GM18858 (cell line): Measurements from ENCODE around the gene SHBG.
A peak's percentile ranks its signal among the peaks of the same experiment; 100 is the strongest.
"Not testable (repeated sequence)": the region's sequence is repeated elsewhere in the genome, so short reads cannot be mapped to it uniquely, and the experiment has no call there.

ENCODE experiments used
- ATAC-seq: cut with Tn5 transposase; IDR thresholded peaks from one replicate; pipeline ENCODE4 v1.9.1; 2021; ENCODE audit not compliant: unreplicated experiment

Gene SHBG, protein sequence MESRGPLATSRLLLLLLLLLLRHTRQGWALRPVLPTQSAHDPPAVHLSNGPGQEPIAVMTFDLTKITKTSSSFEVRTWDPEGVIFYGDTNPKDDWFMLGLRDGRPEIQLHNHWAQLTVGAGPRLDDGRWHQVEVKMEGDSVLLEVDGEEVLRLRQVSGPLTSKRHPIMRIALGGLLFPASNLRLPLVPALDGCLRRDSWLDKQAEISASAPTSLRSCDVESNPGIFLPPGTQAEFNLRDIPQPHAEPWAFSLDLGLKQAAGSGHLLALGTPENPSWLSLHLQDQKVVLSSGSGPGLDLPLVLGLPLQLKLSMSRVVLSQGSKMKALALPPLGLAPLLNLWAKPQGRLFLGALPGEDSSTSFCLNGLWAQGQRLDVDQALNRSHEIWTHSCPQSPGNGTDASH

GRCh38 chr17:7629939-7630571, at the start of gene SHBG:
Gene SHBG (plus strand): TSS chr17:7630135. CDS start chr17:7630173, 38 bp downstream.
- no peak for ATAC-seq

DNA sequence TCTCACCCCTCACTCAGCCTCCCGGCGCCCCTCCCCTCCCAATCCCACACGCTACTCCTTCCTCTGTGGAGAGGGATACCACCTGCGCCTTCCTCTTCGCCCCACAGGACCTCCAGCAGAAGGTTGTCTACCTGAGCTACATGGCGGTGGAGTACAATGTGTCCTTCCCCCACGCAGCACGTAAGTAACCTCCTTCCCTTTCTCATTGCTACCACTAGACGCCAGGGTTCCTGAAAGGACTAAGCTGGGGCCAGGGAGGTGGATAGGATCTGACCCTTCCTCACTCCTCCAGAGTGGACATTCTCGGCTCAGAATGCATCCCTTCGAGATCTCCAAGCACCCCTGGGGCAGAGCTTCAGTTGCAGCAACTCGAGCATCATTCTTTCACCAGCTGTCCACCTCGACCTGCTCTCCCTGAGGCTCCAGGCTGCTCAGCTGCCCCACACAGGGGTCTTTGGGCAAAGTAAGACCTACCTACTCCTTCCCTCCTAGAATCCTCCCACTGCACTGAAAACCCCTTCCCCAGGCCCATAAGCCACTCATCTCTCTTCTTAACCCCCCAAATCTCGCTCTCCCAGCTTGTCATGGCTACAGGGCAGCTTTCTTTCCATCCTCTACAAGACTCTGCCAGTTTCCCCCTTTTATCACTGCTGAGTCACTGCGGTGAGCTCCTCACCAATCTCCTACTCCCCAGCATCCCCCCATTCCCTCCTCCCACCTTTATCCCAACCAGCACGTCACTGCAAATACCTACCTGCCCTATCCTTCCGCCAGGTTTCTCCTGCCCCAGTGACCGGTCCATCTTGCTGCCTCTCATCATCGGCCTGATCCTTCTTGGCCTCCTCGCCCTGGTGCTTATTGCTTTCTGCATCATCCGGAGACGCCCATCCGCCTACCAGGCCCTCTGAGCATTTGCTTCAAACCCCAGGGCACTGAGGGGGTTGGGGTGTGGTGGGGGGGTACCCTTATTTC, 49.0 kb upstream of the SHBG start:
- no peak for ATAC-seq

DNA sequence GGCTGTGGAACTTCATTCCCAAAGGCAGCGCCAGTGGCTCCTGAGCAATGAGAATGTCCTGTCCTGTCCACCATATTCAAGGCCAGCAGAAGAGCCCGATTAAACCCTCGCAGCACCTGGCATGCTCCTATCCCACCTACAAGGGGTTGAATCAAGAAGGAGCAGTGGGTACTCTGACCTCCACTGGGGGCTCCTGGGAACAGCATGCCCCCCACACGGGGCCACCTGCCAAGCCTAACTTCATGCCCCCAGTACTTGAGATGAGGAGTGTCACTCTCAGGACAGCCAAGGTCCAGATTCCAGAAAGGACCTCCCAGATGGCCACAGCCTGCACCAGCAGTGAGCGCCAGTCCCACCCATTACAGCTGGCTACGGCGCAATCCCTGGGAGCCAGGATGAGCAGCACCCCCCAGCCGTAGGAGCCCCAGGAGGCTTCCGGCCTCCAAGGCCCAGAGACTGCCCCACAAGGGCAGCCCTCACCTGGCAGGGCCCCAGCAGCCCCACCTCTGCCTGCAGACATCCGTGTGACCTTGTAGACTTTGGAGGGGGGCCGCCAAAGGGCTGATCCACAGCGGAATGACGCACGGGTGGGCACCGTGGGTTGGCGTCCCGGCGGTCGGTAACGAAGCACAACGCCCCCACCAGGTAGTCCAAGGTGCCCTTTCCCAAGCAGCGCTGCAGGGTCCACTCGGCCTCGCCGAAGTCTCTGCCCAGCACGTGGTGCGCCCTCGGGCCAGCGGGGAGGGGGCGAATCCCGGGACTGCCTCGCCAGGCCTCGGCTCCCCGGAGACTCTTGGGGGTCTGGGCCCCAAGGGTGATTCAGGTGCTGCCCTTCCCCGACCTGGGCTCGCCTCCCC, 47.3 kb upstream of the SHBG start:
- ATAC-seq = no peak

DNA sequence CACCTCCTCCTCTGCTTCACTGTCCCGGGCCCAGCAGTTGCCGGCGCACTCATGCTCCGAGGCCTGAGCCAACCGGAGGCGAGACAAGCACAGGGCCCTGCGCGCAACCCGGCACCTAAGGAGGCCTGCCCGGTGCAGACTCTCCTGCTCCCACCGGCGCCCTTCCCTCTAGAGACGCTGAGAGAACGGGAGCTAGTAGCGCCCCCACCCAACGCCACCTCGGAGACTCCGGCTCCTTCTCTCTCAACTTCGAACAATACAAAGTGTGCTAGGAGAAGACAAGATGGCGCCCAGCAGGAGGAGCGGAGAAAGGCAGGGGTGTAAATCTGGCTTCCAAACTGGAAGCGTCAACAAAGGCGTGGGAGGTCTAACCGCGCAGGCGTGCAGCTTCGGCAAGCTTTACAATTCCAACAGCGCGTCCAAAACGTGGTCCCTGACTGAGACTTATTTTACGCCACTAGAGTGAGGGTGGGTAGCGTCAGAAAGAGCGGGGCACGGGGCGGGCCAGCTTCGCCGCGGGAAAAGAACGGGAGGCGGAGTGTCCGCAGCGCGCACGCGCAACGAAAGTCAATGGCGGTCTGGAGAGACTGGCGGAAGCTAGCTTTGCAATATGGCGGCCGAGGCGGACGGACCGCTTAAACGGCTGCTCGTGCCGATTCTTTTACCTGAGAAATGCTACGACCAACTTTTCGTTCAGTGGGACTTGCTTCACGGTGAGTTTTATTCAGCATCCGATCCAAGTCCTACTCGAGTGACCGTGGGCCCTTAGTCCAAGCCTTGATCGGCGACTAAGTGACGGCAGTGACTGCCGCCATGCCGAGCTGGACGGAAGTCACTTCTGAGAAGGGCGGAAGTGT, 46.5 kb upstream of the SHBG start, which contains the start of gene MPDU1:
TSS of gene MPDU1 (plus strand) at position 600 of the 857 bp plus-strand sequence. CDS start at position 611, 11 bp downstream.
- ATAC-seq = peak; percentile 46

DNA sequence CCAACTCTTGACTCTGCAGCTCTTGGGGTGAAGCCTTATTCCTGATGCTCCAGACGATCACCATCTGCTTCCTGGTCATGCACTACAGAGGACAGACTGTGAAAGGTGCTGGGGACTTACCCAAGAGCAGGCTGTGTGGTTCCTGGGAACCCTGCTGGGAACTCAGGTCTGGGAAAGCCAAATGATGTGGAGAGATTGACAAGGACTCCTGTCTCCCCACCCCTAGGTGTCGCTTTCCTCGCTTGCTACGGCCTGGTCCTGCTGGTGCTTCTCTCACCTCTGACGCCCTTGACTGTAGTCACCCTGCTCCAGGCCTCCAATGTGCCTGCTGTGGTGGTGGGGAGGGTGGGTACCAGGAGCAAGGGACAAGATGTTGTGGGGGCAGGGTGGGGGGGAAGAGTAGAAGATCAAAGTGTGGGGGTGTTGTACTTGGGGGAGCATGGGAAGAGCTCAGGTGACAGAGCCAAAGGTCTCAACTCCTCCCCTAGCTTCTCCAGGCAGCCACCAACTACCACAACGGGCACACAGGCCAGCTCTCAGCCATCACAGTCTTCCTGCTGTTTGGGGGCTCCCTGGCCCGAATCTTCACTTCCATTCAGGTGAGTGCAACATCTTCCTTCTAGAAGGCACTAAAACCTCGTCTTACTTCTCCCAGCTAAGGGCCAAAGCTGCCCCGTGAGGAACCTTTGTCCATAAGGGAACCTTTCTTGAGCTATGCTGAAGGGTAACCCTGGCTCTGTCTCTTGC, 43.1 kb upstream of the SHBG start:
- no peak for ATAC-seq

DNA sequence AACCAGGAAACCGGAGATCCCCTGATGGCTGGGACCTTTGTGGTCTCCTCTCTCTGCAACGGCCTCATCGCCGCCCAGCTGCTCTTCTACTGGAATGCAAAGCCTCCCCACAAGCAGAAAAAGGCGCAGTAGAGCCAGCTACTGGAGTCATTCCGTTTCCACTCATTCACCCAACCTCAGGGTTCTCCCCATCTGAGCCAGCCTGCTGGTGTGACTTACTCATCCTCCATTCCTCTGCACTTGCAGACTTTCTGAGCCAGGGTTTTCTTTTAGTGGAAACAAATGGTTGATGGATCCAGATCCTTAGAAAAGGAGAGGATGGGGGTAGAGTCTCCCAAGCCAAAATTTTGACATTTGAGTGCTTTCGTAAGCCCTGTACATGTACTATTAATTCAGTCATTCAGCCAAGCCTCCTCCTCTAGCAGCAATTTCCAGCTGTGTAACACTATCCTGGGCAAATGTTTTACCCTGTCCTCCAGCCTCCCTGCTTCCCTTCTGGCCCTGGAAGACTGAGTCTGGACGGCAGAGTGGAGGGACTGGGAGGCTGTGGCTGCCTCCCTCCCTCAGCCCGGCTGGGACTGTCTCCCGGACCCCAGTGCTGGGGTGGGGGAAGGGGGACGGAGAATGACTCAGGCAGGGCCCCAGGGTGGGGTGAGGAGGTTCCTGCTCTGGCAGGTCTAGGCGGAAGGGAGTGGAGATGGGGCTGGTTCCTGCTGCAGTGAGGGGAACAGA, 42.3 kb upstream of the SHBG start:
- ATAC-seq = no peak

DNA sequence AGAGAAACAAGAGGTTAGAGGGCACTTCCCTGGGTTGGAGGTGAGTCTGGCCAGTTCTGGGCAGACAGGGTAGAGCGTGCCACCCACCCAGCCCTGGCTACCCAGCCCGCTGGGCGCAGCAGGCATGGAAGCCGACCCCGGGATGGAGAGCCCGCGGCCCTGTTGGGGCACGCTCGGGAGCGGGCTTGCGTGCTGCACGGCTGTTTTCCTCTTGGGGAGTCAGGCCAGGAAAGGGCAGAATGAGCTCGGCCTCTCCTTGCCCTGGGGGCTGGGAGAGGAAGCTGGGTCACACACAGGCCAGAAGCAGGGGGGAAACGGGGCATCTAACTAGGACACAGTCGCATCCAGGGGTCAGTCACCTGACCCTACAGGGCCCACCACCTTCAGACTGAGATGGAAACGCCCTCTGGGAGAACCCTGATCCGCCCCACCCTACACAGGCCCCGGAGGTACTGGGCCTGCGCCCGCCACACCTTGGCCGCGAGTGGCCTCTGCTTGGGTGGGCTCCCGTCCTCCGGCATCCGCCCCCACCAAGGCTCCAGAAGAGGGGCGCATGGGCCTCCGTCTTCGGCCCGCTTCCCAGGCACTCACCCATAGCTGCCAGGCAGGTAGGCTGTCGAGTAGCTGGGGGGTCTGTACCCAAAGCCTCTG, 41.3 kb upstream of the SHBG start:
- ATAC-seq = no peak

- ATAC-seq = no peak
Observed at GRCh38 chr17:7589204-7589868, 40.6 kb upstream of the SHBG start.

DNA sequence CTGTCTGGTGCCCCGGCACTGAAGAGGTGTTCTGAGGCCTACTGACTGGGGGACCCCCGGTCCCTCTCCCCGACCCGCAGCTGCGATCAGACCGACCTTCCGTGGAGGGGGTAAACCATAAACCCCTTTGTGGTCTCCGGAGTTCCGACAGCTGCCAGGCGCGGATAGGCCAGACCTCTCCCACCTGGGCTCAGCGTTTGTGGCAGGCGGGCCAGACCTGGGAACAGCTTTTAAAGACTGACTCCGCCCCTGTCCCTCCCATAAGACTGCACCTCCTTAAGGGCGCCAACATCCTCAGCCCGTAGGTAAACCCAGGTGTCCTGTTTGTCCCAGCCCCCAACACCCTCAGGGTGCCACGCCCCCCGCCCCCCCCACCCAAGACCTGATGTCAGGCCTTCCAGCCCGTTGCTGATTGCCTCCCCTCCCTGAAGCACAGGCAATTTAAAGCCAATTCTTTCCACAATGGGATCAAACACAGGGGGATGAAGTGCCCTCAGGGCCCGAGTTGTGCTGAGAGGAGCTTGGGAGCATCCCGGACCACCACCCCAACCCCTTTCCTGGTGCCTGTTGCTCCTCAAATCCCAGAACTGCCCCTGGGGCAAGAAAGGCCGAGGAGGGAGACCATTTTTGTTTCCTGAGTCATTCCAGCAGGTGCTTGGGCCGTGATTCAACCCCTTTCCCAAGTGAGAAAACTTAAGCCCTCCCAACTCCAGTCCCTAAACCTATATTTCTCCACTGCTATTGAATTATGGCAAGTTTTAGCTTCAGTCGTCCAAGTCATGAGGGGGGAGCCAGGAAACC, 39.8 kb upstream of the SHBG start, which contains the start of gene SOX15:
TSS of gene SOX15 (minus strand) at position 204 of the 801 bp plus-strand sequence. CDS start 418 bp downstream, outside the sequence.
- ATAC-seq = no peak

GRCh38 chr17:7590743-7591142, 39.2 kb upstream of the SHBG start:
- ATAC-seq = no peak

DNA sequence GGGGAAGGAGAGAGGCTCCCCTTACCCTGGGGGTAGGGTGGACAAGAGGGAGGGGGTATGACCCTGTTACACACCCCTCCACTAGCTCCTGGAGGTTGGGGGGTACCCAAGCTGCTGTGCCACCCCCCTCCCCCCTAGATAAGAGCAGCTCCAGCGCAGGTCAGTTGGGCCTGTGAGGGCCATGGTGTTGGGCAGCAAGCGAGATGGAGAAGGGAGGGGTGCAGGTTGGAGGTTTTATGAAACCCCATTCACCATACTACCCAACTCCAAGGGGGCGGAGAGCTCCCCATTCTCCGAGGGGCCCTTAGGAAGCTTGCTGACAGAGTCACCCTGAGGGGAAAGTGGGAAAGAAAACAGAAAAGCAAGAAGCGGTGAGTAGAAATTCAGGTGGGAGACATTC, 38.3 kb upstream of the SHBG start:
- no peak for ATAC-seq

- no peak for ATAC-seq
Observed at GRCh38 chr17:7592422-7593021, 37.4 kb upstream of the SHBG start.

DNA sequence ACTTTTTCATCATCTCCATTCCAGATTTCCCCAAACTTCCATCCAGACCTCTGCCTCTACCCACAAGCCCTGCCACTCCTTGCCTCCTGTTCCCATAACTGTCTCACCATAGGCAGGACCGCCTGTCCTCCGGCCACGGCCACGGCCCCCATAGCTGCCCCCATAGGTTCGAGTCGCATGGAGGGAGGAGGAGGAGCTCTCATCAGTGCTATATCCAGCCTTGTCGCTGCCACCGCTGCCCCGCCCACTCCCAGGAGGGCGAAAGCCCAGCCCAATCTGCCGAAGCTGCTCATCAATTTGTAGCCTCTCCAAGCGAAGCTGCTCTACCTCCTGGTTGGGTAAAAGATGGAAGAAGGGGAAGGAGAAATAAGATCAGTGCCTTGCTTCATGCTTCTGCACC, 36.6 kb upstream of the SHBG start:
- ATAC-seq = no peak

DNA sequence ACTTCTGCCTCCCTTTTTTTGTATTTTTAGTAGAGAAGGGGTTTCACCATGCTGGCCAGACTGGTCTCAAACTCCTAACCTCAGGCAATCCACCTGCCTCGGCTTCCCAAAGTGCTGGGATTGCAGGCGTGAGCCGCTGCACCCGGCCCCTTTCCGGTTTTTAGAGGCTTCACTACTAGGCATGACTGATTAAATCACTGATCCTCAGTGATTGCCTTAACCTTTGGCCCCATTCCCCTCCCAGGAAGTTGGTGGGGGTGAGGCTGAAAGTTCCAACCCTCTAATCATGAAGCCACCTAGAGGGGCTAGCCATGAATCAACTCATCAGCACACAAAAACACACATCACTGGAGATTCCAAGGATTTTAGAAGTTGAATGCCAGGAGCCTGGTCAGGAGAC, 32.4 kb upstream of the SHBG start:
- not testable (repeated sequence) for ATAC-seq

DNA sequence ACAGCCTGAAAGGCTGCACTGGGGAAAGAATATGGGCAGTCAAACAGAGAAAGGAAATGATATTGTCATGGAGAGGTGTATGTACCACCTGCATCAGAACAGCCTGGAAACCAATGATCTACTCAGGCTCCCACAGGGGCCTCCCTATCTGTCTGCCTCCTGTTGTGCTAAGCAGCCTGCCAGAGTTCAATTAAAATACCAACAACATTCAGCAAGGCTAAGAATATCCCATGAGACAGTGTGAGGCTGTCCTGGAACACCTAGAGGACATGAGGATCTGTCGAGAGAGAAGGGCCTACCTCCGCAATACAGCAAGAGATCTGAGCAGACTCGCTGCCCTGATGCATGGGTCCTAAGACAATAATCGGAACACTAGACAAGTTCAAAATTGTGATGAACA, 23.7 kb upstream of the SHBG start:
- no peak for ATAC-seq

- ATAC-seq = no peak
Observed at GRCh38 chr17:7610641-7611040, 19.3 kb upstream of the SHBG start.
